Activated CD4-positive, alpha-beta memory T cell treated with anti-CD3 and anti-CD28 coated beads, Interleukin-2, amount 10 ng/mL, durations not matched to agents 7 days and 5 days (primary cell): Measurements from ENCODE around the gene EPHB1. TPM values are rescaled to one million over a fixed set of nuclear protein-coding genes. Genes with fewer than 3 reads are reported as not detected.

Experiments used
- CTCF ChIA-PET: fragments of 350-600 bp; sonication (Branson Sonifier 250); formaldehyde crosslinking; loops from one replicate; lab custom pipeline; 2021; ENCODE audit warnings: antibody characterized with exemption, inconsistent platforms; lab: Charles Lee
- POLR2A ChIA-PET: fragments of 350-600 bp; sonication (Branson Sonifier 250); formaldehyde crosslinking; loops from one replicate; lab custom pipeline; 2021; ENCODE audit warnings: antibody characterized with exemption; lab: Charles Lee
- DNase-seq: peaks from one replicate; pipeline ENCODE4 v3.0.0-alpha.2; 2020
- H3K27ac Mint-ChIP-seq: one replicate; pipeline ENCODE4 v1.8.0; 2021; ENCODE audit warnings: mild to moderate bottlenecking, mixed read lengths
- H3K27me3 Mint-ChIP-seq: one replicate; pipeline ENCODE4 v1.8.0; 2021; ENCODE audit warnings: mixed read lengths
- H3K36me3 Mint-ChIP-seq: one replicate; pipeline ENCODE4 v1.8.0; 2021; ENCODE audit warnings: low read depth, mixed read lengths
- H3K4me1 Mint-ChIP-seq: one replicate; pipeline ENCODE4 v1.8.0; 2021; ENCODE audit warnings: mixed read lengths
- H3K4me3 Mint-ChIP-seq: one replicate; pipeline ENCODE4 v1.8.0; 2021; ENCODE audit warnings: mild to moderate bottlenecking, mixed read lengths
- H3K9me3 Mint-ChIP-seq: one replicate; pipeline ENCODE4 v1.8.0; 2021; ENCODE audit warnings: mixed read lengths
- total RNA-seq, 2 experiments: library from RNA; stranded (reverse); gene quantifications; one replicate each; pipeline ENCODE4 v1.2.3, GENCODE V29; 2021

Gene EPHB1
- total RNA-seq, 2 experiments from 2014 or later, result 0.80 to 1.2 TPM

DNA sequence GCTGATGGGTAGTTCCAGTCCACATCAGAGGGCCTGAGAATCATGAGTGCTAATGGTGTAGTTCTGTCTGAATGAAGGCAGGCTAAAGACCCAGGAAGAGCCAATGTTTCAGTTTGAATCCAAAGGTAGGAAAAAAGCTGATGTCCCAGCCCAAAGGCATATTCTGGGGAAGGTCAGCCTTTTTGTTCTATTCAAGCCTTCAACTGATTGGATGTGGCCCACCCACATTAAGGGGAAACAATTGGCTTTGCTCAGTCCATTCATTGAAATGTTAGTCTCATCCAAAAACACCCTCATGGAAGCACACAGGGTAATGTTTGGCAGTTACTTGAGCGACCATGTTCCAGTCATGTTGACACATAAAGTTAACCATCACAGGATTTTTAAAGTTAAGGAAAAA is 25.9 kb downstream of the EPHB1 start:
- Mint-ChIP-seq H3K27ac (no peak overlapping the region), H3K27me3 (peaks cover 6% of the 10 kb centered on the region), H3K36me3 (no peaks in the 10 kb centered on the region), H3K4me3 (no peak overlapping the region), H3K4me1 (no peaks in the 10 kb centered on the region), H3K9me3 (no peaks in the 10 kb centered on the region)
- CTCF ChIA-PET, result no interaction called here
- POLR2A ChIA-PET, result no interaction called here
- DNase-seq, result no peak

DNA sequence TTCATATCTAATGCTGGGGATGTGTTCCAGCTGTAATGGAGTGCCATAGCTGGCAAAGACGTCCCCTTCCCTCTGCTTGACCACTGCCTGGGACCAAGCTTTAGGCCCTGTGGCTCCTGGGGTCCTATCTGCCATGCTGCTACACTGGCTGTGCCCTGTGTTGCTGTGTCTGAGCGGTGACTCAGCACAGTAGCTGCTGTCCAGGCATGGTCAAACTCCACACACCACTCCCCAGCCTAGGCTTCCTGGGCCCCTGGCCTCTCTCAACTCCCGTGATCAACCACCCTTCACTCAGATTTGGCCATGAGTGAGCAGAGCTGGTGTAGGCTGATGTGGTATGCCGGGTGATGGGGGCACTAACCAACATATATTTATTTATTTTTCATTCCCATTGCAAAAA is 27.0 kb downstream of the EPHB1 start:
- no peak overlapping the region for H3K27ac Mint-ChIP-seq
- ChIA-PET POLR2A (no interaction called here), CTCF (no interaction called here)
- H3K27me3 Mint-ChIP-seq, result peaks cover 10% of the 10 kb centered on the region
- DNase-seq, result no peak
- H3K4me1 Mint-ChIP-seq, result peaks cover 2% of the 10 kb centered on the region
- no peak overlapping the region for H3K4me3 Mint-ChIP-seq
- no peaks in the 10 kb centered on the region for H3K9me3 Mint-ChIP-seq
- no peaks in the 10 kb centered on the region for H3K36me3 Mint-ChIP-seq

DNA sequence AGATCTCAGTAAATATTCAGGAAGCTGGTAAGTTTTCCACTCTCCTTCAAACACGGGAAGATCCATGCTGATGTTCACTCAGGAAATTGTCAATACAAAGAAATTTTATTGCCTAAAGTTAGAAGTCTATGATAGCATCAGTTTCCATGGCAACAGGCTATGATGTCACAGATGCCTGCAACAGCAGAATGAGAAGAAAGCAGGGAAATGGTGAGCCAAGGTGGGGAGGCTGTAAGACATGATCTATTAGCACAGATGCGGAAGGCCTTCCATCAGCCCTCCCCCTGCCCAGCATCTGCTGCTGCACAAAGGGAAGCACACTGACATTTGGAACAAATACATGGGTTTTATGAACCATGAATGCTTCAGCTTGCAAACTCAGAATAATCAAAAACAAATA is 28.6 kb downstream of the EPHB1 start:
- Mint-ChIP-seq H3K9me3 (no peaks in the 10 kb centered on the region), H3K4me1 (peaks cover 2% of the 10 kb centered on the region), H3K27me3 (peaks cover 16% of the 10 kb centered on the region), H3K27ac (no peak overlapping the region), H3K4me3 (no peak overlapping the region), H3K36me3 (no peaks in the 10 kb centered on the region)
- POLR2A ChIA-PET, result no interaction called here
- CTCF ChIA-PET, result no interaction called here
- no peak for DNase-seq

DNA sequence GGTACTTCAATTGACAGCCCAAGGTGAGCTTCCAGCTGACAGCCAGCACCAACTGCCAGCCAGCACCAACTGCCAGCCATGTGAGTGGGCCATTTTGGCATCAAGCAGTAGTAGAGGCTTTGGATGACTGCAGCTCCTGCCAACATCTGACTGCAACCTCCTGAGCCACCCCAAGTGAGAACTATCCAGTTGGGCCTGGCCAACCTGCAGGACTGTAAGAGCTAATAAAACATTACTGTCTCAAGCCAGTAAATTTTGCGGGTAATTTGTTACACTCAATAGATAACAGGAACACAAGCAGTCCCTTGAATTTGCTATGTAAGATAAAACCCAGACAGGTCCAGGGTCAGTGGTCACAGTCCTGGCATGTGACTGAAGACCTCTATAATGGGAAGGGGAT is 29.7 kb downstream of the EPHB1 start:
- CTCF ChIA-PET, result interaction anchor here (1.0 kb wide), 1 partner anchor 10 kb away, joined by 3 read pairs; no protein-coding TSS in a partner anchor
- DNase-seq, result no peak
- Mint-ChIP-seq H3K27me3 (peaks cover 12% of the 10 kb centered on the region), H3K4me1 (peaks cover 2% of the 10 kb centered on the region), H3K27ac (no peak overlapping the region), H3K4me3 (no peak overlapping the region), H3K36me3 (no peaks in the 10 kb centered on the region), H3K9me3 (no peaks in the 10 kb centered on the region)
- POLR2A ChIA-PET, result no interaction called here

DNA sequence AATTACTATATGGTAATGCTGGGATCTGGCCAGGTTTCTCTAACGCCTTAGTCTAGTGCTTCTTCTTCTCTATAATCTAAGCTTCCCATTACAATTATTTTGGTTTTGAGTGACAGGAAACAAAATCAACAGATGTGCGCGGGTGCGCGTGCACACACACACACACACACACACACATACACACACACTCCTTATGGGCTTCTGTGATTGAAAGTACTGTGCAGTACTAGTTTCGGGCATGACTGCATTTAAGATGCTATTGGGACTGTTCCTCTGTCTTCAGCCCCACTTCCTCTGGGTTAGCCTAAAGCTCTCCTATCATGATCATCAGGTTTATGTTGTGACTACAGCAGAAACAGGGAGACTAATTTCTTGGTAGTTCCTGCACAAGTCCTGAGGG is 32.2 kb downstream of the EPHB1 start:
- peaks cover 14% of the 10 kb centered on the region for H3K27me3 Mint-ChIP-seq
- ChIA-PET CTCF (interaction anchor here (1.1 kb wide), 1 partner anchor 11 kb away, joined by 5 read pairs; no protein-coding TSS in a partner anchor), POLR2A (no interaction called here)
- peaks cover 2% of the 10 kb centered on the region for H3K4me1 Mint-ChIP-seq
- no peaks in the 10 kb centered on the region for H3K36me3 Mint-ChIP-seq
- no peak overlapping the region for H3K27ac Mint-ChIP-seq
- no peak overlapping the region for H3K4me3 Mint-ChIP-seq
- no peaks in the 10 kb centered on the region for H3K9me3 Mint-ChIP-seq
- DNase-seq, result no peak

DNA sequence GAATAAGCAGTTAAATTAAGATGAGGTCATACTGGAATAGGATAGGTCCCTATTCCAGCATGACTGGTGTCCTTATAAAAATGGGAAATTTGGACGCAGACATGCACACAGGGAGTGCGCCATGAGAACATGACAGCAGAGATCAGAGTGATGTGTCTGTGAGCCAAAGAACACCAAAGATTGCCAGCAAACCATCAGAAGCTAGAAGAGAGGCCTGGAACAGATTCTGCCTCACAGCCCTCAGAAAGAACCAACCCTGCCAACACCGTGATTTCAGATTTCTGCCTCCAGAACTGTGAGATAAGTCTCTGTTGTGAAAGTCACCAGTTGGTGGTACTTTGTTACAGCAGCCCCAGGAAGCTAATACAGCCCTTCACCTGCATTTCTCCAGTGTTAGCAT is 34.7 kb downstream of the EPHB1 start:
- Mint-ChIP-seq H3K4me1 (peaks cover 2% of the 10 kb centered on the region), H3K27me3 (peaks cover 21% of the 10 kb centered on the region), H3K9me3 (no peaks in the 10 kb centered on the region), H3K4me3 (no peak overlapping the region), H3K36me3 (no peaks in the 10 kb centered on the region), H3K27ac (no peak overlapping the region)
- POLR2A ChIA-PET, result no interaction called here
- CTCF ChIA-PET, result no interaction called here
- DNase-seq, result no peak

DNA sequence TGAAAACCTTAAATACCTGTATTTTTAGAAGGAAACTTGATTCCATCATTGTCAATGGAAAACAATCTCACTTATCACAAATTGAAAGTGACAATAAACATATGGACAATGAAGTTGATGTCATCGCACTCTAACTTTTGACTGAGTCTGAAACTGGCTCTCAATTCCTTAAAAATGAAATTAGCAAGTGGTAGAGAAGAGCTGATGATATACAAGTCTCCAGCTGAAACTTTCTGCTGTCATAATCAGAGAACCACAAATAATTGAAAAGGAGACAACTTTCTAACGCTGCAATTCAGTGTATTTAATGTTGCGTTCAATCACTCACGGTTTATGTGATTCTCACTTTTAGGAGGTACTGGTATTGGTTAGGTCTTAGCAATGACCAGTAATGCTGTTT is 37.5 kb downstream of the EPHB1 start:
- peaks cover 15% of the 10 kb centered on the region for H3K27me3 Mint-ChIP-seq
- no peaks in the 10 kb centered on the region for H3K36me3 Mint-ChIP-seq
- no peaks in the 10 kb centered on the region for H3K4me1 Mint-ChIP-seq
- POLR2A ChIA-PET, result no interaction called here
- DNase-seq, result no peak
- H3K4me3 Mint-ChIP-seq, result no peak overlapping the region
- no peak overlapping the region for H3K27ac Mint-ChIP-seq
- CTCF ChIA-PET, result no interaction called here
- no peaks in the 10 kb centered on the region for H3K9me3 Mint-ChIP-seq

DNA sequence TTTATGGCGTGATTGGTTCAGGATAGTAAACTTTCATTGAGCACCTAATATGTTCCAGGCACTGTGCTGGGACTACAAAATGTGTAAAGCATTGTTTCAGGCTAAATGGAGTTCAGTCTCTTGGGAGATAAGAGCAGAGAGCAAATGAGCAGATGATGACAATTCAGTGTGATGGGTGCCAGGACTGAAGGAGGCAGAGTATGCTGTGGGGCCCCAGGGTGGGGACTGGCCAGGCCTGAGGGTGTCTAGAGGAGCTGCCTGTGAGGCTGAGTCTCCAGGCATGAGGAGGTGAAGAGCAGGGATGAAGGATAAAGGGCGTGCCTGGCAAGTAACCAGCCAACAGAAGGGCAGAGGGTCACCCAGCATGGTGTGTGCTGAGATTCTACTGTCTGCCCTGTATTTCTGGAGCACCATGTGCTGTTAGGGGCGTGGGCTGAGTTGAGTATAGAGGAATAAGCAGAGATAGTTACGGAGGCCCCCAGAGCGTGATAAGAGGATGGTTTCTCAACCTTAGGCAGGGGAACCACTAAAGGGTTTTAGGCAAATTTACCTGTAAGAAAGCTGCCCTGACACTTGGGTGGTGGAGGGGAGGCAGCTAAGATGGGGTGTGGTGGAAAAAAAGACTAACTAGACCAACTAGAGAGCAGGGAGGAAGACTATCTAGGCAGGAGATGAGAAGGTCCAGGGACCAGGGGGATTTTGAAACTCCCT is 38.5 kb downstream of the EPHB1 start:
- no peak for DNase-seq
- POLR2A ChIA-PET, result no interaction called here
- Mint-ChIP-seq H3K27ac (no peak overlapping the region), H3K9me3 (no peaks in the 10 kb centered on the region), H3K4me1 (no peaks in the 10 kb centered on the region), H3K4me3 (no peak overlapping the region), H3K27me3 (peaks cover 15% of the 10 kb centered on the region), H3K36me3 (no peaks in the 10 kb centered on the region)
- CTCF ChIA-PET, result no interaction called here

DNA sequence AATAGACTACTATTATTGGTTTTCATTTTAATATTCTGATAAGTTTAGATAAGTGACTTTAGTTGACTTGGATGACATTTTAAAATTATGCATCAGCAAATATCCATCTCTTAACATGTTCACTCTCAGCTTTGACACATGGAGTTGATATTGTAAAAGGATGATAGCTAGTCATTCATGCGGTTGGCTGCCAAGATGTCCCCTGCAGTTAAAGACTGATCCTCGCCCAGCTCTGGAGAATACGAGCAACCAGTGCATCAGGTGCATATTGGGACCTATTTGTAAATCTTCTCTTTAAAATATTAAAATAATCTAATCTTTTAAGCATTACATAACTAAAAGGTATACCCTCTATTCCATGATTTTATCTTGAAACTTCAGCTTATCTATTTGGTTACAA is 41.9 kb downstream of the EPHB1 start:
- Mint-ChIP-seq H3K27ac (no peak overlapping the region), H3K9me3 (no peaks in the 10 kb centered on the region), H3K4me1 (no peaks in the 10 kb centered on the region), H3K36me3 (no peaks in the 10 kb centered on the region), H3K27me3 (peaks cover 11% of the 10 kb centered on the region), H3K4me3 (no peak overlapping the region)
- ChIA-PET CTCF (interaction anchor here (5.8 kb wide), 1 partner anchor 42 kb away, joined by 43 read pairs; the partner anchor contains the start of gene EPHB1), POLR2A (no interaction called here)
- DNase-seq, result no peak

DNA sequence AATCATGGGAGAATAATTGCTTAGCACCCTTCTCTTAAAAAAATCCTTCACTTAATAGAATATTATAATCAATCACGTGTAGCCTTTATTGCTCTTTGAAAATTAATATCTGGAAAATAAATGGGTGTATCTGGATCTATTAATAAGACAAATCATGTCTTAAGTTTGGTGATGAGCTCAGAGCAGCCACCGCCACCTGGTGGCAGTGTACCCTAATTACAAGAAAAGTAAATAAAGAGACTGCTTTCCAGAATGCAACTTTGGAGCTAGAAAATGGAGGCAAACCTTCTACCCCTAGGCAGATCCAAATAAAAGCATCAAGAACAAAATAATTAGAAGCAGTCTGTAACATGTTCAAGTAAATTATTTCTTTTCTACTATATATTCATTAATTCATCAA is 43.5 kb downstream of the EPHB1 start:
- peaks cover 7% of the 10 kb centered on the region for H3K27me3 Mint-ChIP-seq
- no peak overlapping the region for H3K4me3 Mint-ChIP-seq
- H3K36me3 Mint-ChIP-seq, result no peaks in the 10 kb centered on the region
- ChIA-PET POLR2A (no interaction called here), CTCF (interaction anchor here (1.2 to 5.8 kb wide), 3 partner anchors 12 to 238 kb away, joined by 3 to 43 read pairs (median 5); partner anchors contain the start of gene EPHB1)
- DNase-seq, result no peak
- H3K9me3 Mint-ChIP-seq, result no peaks in the 10 kb centered on the region
- H3K27ac Mint-ChIP-seq, result no peak overlapping the region
- H3K4me1 Mint-ChIP-seq, result no peaks in the 10 kb centered on the region

DNA sequence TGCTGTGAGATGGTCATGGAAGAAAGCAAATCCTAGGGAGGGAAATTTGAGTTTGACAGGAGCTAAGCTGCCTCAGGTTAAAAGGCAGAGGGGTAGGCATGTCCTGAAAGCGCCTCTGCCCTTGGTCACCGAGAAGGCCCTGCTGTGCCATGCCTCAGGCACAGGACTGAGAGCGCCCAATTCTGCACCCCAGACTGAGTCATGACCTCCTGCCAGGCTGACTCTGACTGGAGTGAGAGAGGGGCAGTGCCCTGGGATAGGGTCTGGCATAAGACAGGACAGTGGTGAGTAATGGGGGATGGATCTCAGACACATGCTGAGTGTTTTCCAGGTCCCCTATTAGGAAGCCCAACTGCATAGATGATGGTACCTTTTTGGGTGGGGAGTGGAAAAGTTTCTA is 44.4 kb downstream of the EPHB1 start:
- CTCF ChIA-PET, result interaction anchor here (1.2 to 5.8 kb wide), 3 partner anchors 13 to 238 kb away, joined by 3 to 43 read pairs (median 5); partner anchors contain the start of gene EPHB1

DNA sequence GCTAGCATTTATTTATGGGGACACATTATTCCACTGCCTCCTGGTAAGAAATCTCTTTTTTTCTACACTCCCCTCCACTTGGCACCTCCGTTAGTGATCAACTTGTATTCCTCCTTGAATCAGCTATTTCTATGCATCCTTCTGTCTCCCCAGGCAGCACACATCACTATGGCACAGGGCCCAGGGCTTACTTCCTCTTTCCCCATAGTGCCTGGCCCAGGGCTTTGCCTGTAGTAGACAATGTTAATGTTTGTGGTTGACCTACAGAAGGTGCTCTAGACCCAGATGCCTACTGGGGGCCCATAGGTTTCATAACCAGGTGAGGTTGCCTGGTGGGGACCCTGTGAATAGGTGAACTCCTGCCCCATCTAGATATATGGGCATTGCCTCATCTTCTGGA is 44.9 kb downstream of the EPHB1 start:
- Mint-ChIP-seq H3K27me3 (peaks cover 8% of the 10 kb centered on the region), H3K4me1 (no peaks in the 10 kb centered on the region), H3K36me3 (no peaks in the 10 kb centered on the region), H3K9me3 (no peaks in the 10 kb centered on the region), H3K27ac (no peak overlapping the region), H3K4me3 (no peak overlapping the region)
- POLR2A ChIA-PET, result no interaction called here
- CTCF ChIA-PET, result interaction anchor here (1.6 to 5.8 kb wide), 2 partner anchors 37 to 46 kb away, joined by 8 to 43 read pairs; partner anchors contain the start of gene EPHB1
- DNase-seq, result no peak

More for the DNA sequence above, 44.4 kb downstream of the EPHB1 start:
- DNase-seq, result no peak
- Mint-ChIP-seq H3K27me3 (peaks cover 6% of the 10 kb centered on the region), H3K36me3 (no peaks in the 10 kb centered on the region), H3K4me1 (no peaks in the 10 kb centered on the region), H3K4me3 (no peak overlapping the region), H3K9me3 (no peaks in the 10 kb centered on the region), H3K27ac (no peak overlapping the region)
- POLR2A ChIA-PET, result no interaction called here

DNA sequence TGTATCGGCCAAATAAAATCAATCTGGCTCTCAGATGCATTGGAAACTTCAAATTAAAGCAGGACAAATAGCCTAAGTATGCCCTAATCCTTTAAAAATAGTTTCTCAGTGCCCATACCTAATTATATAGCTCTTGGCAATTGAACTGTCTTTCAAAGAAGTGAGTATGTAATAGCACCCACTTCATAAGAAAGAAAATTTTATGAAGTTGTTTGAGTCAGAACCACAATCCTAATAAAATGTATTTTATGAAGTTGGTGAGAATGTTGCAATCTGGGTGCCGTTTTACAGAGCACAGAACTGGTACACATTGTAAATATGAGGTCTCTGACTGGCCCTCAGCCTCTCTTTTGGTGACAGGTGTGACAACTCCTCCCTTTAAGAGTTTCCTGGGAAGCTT is 45.4 kb downstream of the EPHB1 start:
- Mint-ChIP-seq H3K36me3 (no peaks in the 10 kb centered on the region), H3K27ac (no peak overlapping the region), H3K9me3 (no peaks in the 10 kb centered on the region), H3K27me3 (peaks cover 8% of the 10 kb centered on the region), H3K4me3 (no peak overlapping the region), H3K4me1 (no peaks in the 10 kb centered on the region)
- ChIA-PET CTCF (interaction anchor here (1.6 to 5.8 kb wide), 2 partner anchors 37 to 46 kb away, joined by 8 to 43 read pairs; partner anchors contain the start of gene EPHB1), POLR2A (no interaction called here)
- no peak for DNase-seq

DNA sequence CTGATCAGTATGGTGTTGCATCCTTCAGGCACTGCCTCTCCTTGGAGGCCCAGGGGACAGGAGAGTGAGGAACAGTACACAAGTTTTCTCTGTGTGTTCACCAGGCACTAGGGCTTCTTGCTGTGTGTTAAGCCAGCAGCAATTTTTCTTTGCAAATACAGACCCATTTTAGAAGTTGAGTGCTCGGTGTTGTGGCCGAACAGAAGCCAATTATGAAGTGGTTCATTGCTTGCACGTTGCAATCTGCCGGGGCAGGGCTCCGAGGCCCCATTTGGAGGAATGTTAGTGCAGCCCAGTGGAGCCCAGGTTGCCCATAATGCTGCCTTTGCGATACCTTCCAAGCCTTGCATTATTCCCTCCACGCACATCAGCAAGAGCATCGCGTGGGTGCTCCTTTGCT is 51.0 kb downstream of the EPHB1 start:
- Mint-ChIP-seq H3K4me1 (no peaks in the 10 kb centered on the region), H3K27ac (no peak overlapping the region), H3K36me3 (no peaks in the 10 kb centered on the region), H3K9me3 (no peaks in the 10 kb centered on the region), H3K4me3 (no peak overlapping the region), H3K27me3 (peaks cover 4% of the 10 kb centered on the region)
- ChIA-PET POLR2A (no interaction called here), CTCF (no interaction called here)
- no peak for DNase-seq
